ENCODE measurements around the gene PDCD1.

DNA sequence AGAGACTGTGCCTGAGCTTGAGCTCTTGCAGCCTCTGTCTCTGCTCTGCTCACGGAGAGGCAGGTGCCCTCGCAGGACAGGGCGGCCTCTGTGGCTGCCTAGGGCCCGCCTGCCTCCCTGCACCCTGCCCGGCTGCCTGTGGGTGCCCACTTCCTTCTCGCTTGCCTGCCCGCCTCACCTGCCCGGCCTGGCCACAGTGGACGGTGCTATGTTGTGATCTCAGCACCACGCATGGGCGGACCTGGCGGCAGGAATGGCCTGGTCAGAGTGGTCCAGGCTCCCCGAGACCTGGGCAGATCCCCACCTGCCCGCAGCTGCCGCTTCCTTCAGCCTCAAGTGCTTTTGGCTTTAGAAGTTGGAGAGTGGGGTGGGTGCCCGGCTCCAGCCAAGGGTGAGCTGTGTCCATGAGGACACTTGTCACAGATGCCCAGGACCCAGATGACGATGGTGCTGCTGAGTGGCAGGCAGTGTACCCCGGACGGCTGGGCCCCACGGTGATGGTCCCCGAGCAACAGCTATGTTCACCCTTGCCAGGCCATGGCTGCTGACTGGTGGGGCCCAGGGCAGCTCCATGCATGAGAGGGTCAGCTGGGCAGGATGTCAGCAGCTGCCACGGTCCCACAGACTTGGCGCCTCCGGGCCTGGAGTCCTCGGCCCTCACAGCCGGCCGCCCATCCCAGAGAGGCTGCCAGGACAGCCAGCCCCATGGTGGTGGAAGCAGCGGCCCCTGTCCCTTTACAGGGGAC, 36.2 kb upstream of the PDCD1 start:
- TF ChIP-seq, protein P1, sequence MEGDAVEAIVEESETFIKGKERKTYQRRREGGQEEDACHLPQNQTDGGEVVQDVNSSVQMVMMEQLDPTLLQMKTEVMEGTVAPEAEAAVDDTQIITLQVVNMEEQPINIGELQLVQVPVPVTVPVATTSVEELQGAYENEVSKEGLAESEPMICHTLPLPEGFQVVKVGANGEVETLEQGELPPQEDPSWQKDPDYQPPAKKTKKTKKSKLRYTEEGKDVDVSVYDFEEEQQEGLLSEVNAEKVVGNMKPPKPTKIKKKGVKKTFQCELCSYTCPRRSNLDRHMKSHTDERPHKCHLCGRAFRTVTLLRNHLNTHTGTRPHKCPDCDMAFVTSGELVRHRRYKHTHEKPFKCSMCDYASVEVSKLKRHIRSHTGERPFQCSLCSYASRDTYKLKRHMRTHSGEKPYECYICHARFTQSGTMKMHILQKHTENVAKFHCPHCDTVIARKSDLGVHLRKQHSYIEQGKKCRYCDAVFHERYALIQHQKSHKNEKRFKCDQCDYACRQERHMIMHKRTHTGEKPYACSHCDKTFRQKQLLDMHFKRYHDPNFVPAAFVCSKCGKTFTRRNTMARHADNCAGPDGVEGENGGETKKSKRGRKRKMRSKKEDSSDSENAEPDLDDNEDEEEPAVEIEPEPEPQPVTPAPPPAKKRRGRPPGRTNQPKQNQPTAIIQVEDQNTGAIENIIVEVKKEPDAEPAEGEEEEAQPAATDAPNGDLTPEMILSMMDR (IDR thresholded peaks at IDR 0.05): no peak
- no peak for TF ChIP-seq POLR2A (IDR thresholded peaks at IDR 0.05)

Measured in sigmoid colon (tissue), 3 donors.